H1 (cell line): ENCODE data around the gene ST3GAL2. TPM values are rescaled to one million over a fixed set of nuclear protein-coding genes. Genes with fewer than 3 reads are reported as not detected.

Experiments used
- CTCF ChIA-PET: fragments of 300-600 bp; sonication (Branson Sonifier 250); formaldehyde crosslinking; loops from one replicate; lab custom pipeline; 2021; ENCODE audit not compliant: partially characterized antibody; lab: Charles Lee
- POLR2A ChIA-PET: fragments of 300-600 bp; sonication (Branson Sonifier 250); formaldehyde crosslinking; loops from one replicate; lab custom pipeline; 2021; ENCODE audit warnings: inconsistent platforms; ENCODE audit not compliant: partially characterized antibody; lab: Charles Lee
- DNase-seq, 2 experiments: peaks; one replicate each; pipeline versions ENCODE4 v3.0.0 to v3.0.0-alpha.2; 2010 to 2022; ENCODE audit warnings: low spot score in 2 of 2, low read depth in 1 of 2, mixed read lengths in 1 of 2
- FAIRE-seq: peaks from 2 replicates; lab custom pipeline; 2011; peaks lifted over from hg19 to GRCh38; lab: Jason Lieb, UNC
- H2AFZ ChIP-seq: 2 replicates; pipeline ENCODE4 v1.8.1; 2012; ENCODE audit warnings: low read length, inconsistent platforms
- H2AK5ac ChIP-seq: 2 replicates; pipeline ENCODE4 v1.6.1; 2013; ENCODE audit warnings: low read depth, low read length
- H2BK120ac ChIP-seq: replicated peaks from 2 replicates; pipeline ENCODE3; 2013; ENCODE audit warnings: low read depth, low read length, inconsistent platforms
- H2BK12ac ChIP-seq: 2 replicates; pipeline ENCODE4 v1.6.1; 2013; ENCODE audit warnings: low read depth, low read length
- H2BK15ac ChIP-seq: 2 replicates; pipeline ENCODE4 v1.6.1; 2013; ENCODE audit warnings: low read length
- H2BK20ac ChIP-seq: 2 replicates; pipeline ENCODE4 v1.6.1; 2013; ENCODE audit warnings: low read length
- H2BK5ac ChIP-seq: 2 replicates; pipeline ENCODE4 v1.6.1; 2013; ENCODE audit warnings: low read depth, low read length
- H3K14ac ChIP-seq: 2 replicates; pipeline ENCODE4 v1.6.1; 2013; ENCODE audit warnings: inconsistent platforms; ENCODE audit not compliant: insufficient read length
- H3K18ac ChIP-seq: 2 replicates; pipeline ENCODE4 v1.6.1; 2013; ENCODE audit warnings: low read length; ENCODE audit errors: extremely low read depth
- H3K23ac ChIP-seq: 2 replicates; pipeline ENCODE4 v1.6.1; 2013; ENCODE audit warnings: inconsistent platforms; ENCODE audit not compliant: insufficient read length
- H3K23me2 ChIP-seq: 2 replicates; pipeline ENCODE4 v1.6.1; 2013; ENCODE audit warnings: low read depth, low read length
- H3K27ac ChIP-seq: 2 replicates; pipeline ENCODE4 v1.6.1; 2011; ENCODE audit warnings: low read depth, low read length, inconsistent platforms
- H3K27me3 ChIP-seq, 4 experiments: replicated peaks in 1 of 4; 1 replicate in 1 of 4; 2 replicates in 3 of 4; pipeline versions ENCODE4 v1.6.1 to v1.8.1; 2011 to 2013; ENCODE audit warnings: low read length in 3 of 4, mild to moderate bottlenecking in 3 of 4, inconsistent platforms in 2 of 4, mixed read lengths in 2 of 4, moderate library complexity in 1 of 4; ENCODE audit not compliant: control insufficient read depth in 3 of 4, insufficient read depth in 3 of 4; ENCODE audit errors: extremely low read depth in 1 of 4
- H3K36me3 ChIP-seq, 4 experiments: 2 replicates each; pipeline versions ENCODE4 v1.6.1 to v1.8.1; 2011 to 2013; ENCODE audit warnings: mild to moderate bottlenecking in 4 of 4, low read length in 3 of 4, moderate library complexity in 2 of 4, control low read depth in 1 of 4, inconsistent platforms in 1 of 4; ENCODE audit not compliant: insufficient read depth in 4 of 4, control insufficient read depth in 2 of 4
- H3K4ac ChIP-seq: replicated peaks from 2 replicates; pipeline ENCODE3; 2013; ENCODE audit warnings: low read length, low read depth, mixed read lengths, inconsistent platforms; ENCODE audit not compliant: insufficient read length
- H3K4me1 ChIP-seq, 4 experiments: replicated peaks in 1 of 4; 1 replicate in 1 of 4; 2 replicates in 3 of 4; pipeline versions ENCODE4 v1.6.1 to v1.8.1; 2011 to 2013; ENCODE audit warnings: low read length in 3 of 4, inconsistent platforms in 2 of 4, mixed read lengths in 1 of 4; ENCODE audit not compliant: insufficient read depth in 4 of 4, control insufficient read depth in 3 of 4
- H3K4me2 ChIP-seq, 2 experiments: 2 replicates each; pipeline versions ENCODE4 v1.6.1 to v1.8.1; 2011 to 2013; ENCODE audit warnings: low read depth in 2 of 2, low read length in 2 of 2, control low read depth in 1 of 2, inconsistent platforms in 1 of 2, mild to moderate bottlenecking in 1 of 2; ENCODE audit not compliant: insufficient read depth in 1 of 2
- H3K4me3 ChIP-seq, 4 experiments: fragments of 200-600, 300-600 bp in 1 of 4; sonication (generic), shearing (Covaris generic), sonication (Bioruptor Twin) in 1 of 4; 2 replicates each; pipeline versions ENCODE4 v1.5.1 to v1.8.1; 2011 to 2016; ENCODE audit warnings: low read length in 4 of 4, low read depth in 3 of 4, control low read depth in 2 of 4, inconsistent platforms in 2 of 4, mild to moderate bottlenecking in 2 of 4, mixed read lengths in 1 of 4, moderate library complexity in 1 of 4; ENCODE audit not compliant: insufficient read depth in 2 of 4; ENCODE audit errors: extremely low read depth in 1 of 4
- H3K56ac ChIP-seq: replicated peaks from 2 replicates; pipeline ENCODE3; 2013; ENCODE audit warnings: low read depth, mild to moderate bottlenecking, mixed read lengths, low read length, inconsistent platforms; ENCODE audit not compliant: insufficient read length
- H3K79me1 ChIP-seq: 2 replicates; pipeline ENCODE4 v1.6.1; 2013; ENCODE audit warnings: low read depth, low read length, control low read depth
- H3K79me2 ChIP-seq, 2 experiments: 2 replicates each; pipeline versions ENCODE4 v1.6.1 to v1.8.1; 2012 to 2013; ENCODE audit warnings: low read length in 2 of 2, mild to moderate bottlenecking in 2 of 2, inconsistent platforms in 1 of 2; ENCODE audit not compliant: insufficient read depth in 2 of 2, control insufficient read depth in 1 of 2
- H3K9ac ChIP-seq, 4 experiments: replicated peaks in 1 of 4; 1 replicate in 1 of 4; 2 replicates in 3 of 4; pipeline versions ENCODE4 v1.6.1 to v1.8.1; 2011 to 2013; ENCODE audit warnings: low read depth in 3 of 4, low read length in 3 of 4, control low read depth in 2 of 4, mild to moderate bottlenecking in 2 of 4, moderate library complexity in 2 of 4, inconsistent platforms in 1 of 4; ENCODE audit errors: extremely low read depth in 1 of 4
- H3K9me3 ChIP-seq, 2 experiments: 2 replicates each; pipeline versions ENCODE4 v1.6.1 to v1.8.1; 2012 to 2013; ENCODE audit warnings: mild to moderate bottlenecking in 2 of 2, moderate library complexity in 2 of 2, control low read depth in 1 of 2, inconsistent platforms in 1 of 2, low read depth in 1 of 2, low read length in 1 of 2, mixed read lengths in 1 of 2; ENCODE audit not compliant: insufficient read depth in 2 of 2
- H4K20me1 ChIP-seq, 2 experiments: replicated peaks in 1 of 2; 2 replicates each; pipeline versions ENCODE3 to v1.8.1; 2011 to 2013; ENCODE audit warnings: inconsistent platforms in 2 of 2, low read length in 2 of 2, mild to moderate bottlenecking in 1 of 2; ENCODE audit not compliant: insufficient read depth in 2 of 2, control insufficient read depth in 1 of 2
- H4K5ac ChIP-seq: 2 replicates; pipeline ENCODE4 v1.6.1; 2013; ENCODE audit warnings: low read length, low read depth, mixed read lengths, inconsistent platforms; ENCODE audit not compliant: insufficient read length
- H4K8ac ChIP-seq: 2 replicates; pipeline ENCODE4 v1.8.0; 2013; ENCODE audit warnings: mild to moderate bottlenecking, moderate library complexity, low read length, inconsistent platforms; ENCODE audit not compliant: insufficient read depth; ENCODE audit errors: extremely low read depth
- H4K91ac ChIP-seq: replicated peaks from 2 replicates; pipeline ENCODE3; 2013; ENCODE audit warnings: low read length, mixed read lengths, inconsistent platforms; ENCODE audit not compliant: insufficient read length
- BRCA1 ChIP-seq: IDR thresholded peaks from 2 replicates; pipeline ENCODE4 v1.6.1; 2012; ENCODE audit warnings: low read depth, low read length, improper control_type of control experiment
- WGBS, 2 experiments: shearing (Covaris generic) in 1 of 2; methylation state at CpG; one replicate each; pipeline versions ENCODE4 v1.1.6 to v1.1.7; 2013 to 2015; ENCODE audit warnings: low lambda C conversion rate in 2 of 2, mixed read lengths in 2 of 2, inconsistent platforms in 1 of 2, low coverage in 1 of 2, missing lambda C conversion rate in 1 of 2; ENCODE audit not compliant: insufficient replicate concordance in 2 of 2, insufficient coverage in 1 of 2, insufficient read length in 1 of 2; ENCODE audit errors: extremely low coverage in 1 of 2, missing lambda C conversion rate in 1 of 2; 5-methylcytosine and 5-hydroxymethylcytosine counted together
- polyA plus RNA-seq, 7 experiments: library from polyadenylated mRNA; depleted of rRNA in 3 of 7; stranded (reverse) in 5 of 7; unstranded in 2 of 7; fragments of >200 nt in 5 of 7; fragments of 200-250 nt in 2 of 7; gene quantifications; 1 replicate in 5 of 7; 2 replicates in 1 of 7; 4 replicates in 1 of 7; pipeline versions ENCODE4 v1.2.1 to v1.2.3, GENCODE V29; 2011 to 2013; ENCODE audit warnings: missing spikeins in 2 of 7, mixed read lengths in 2 of 7
- total RNA-seq: library from RNA; stranded (reverse); fragmentation: NEBNext Ultra II Directional; extraction: Animal tissue kit (Norgen Biotek cat#: 25700); gene quantifications from 2 replicates; pipeline ENCODE4 v1.2.1, GENCODE V29; 2021

ST3GAL2 gene
- total and polyA plus RNA-seq, 2 of the 8 experiments (the other 6 are each of a cell fraction or from before 2014, with no cell fraction given): 14.4 to 39.7 TPM

DNA sequence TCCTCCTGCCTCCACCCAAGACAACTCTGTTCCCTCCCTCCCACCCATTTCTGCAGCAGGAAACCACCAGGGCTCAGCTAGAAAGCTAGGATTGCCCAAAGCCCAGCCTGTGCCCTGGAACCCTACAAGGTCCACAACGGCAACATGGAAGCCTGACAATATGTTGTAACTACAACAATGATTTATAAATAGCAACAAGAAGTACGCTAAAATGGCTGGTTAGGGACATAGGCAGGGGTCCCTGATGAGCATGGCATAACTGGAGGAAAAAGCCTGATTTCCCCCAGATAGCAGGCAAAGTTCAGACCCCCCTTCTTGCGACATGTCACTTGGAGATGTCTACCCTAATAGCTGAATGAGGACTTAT is 6.6 kb downstream of the ST3GAL2 start:
- CTCF ChIA-PET: interaction anchor here (0.9 to 2.6 kb wide), 9 partner anchors 10 to 38 kb away, joined by 3 to 10 read pairs (median 3); no protein-coding TSS in a partner anchor
- H2BK20ac ChIP-seq: no peak overlapping the region
- peaks cover 0 to 67% of the 10 kb centered on the region in 2 experiments; a peak in 3 of 4 replicates for H3K79me2 ChIP-seq
- TF ChIP-seq BRCA1: no peak

More for the DNA sequence above, 6.6 kb downstream of the ST3GAL2 start:
- Histone ChIP-seq H3K4me3 (no peak overlapping the region), H3K56ac (no peak overlapping the region), H3K9ac (no peak overlapping the region; a peak in 1 of 7 replicates), H2AFZ (no peak overlapping the region), H4K8ac (no peak overlapping the region), H3K4ac (no peak overlapping the region), H4K91ac (no peak overlapping the region), H3K23ac (no peak overlapping the region), H3K79me1 (peaks cover 9% of the 10 kb centered on the region), H3K18ac (no peak overlapping the region; the same call in 1 of the 2 replicates), H3K4me2 (no peak overlapping the region), H2BK15ac (peak overlapping the region; percentile 97; the same call in 1 of the 2 replicates), H3K27me3 (no peaks in the 10 kb centered on the region), H3K9me3 (no peaks in the 10 kb centered on the region), H4K5ac (no peak overlapping the region), H2BK12ac (peak overlapping the region; percentile 75; the same call in 1 of the 2 replicates), H4K20me1 (no peaks in the 10 kb centered on the region), H3K14ac (no peak overlapping the region), H2BK5ac (peak overlapping the region; percentile 78; the same call in 1 of the 2 replicates), H2BK120ac (no peak overlapping the region), H3K36me3 (peaks cover 0 to 5% (median 0%) of the 10 kb centered on the region in 4 experiments; a peak in 3 of 8 replicates), H3K4me1 (peaks cover 35 to 46% (median 38%) of the 10 kb centered on the region in 4 experiments), H2AK5ac (no peak overlapping the region), H3K23me2 (no peaks in the 10 kb centered on the region), H3K27ac (0 out of 2 replicates have a peak overlapping the region, but pooled peaks have one; percentile 30)
- POLR2A ChIA-PET: interaction anchor here (0.8 to 2.6 kb wide), 9 partner anchors 11 to 51 kb away, joined by 3 to 9 read pairs (median 4); no protein-coding TSS in a partner anchor
- FAIRE-seq: no peak
- DNase-seq: no peak
- WGBS, 2 experiments: 82% methylated on average over 3 of the region's 3 CpGs; no CpG with 5 or more reads in 1 of the 2 experiments
